ENCODE data around the gene KLRF1. TPM values are rescaled to one million over a fixed set of nuclear protein-coding genes. Genes with fewer than 3 reads are reported as not detected.

KLRF1 gene
- total and polyA plus RNA-seq, 2 donors (not counting 1 experiment from before 2014, with no cell fraction given), result 1.0 to 1.7 TPM

GRCh38 chr12:9799961-9800360 lies 27.3 kb upstream of the KLRF1 start:
- intact Hi-C loops (cut with micrococcal nuclease), result loop anchor here (2.0 to 5.0 kb wide), 2 partner anchors 67 to 183 kb away; no protein-coding TSS in a partner anchor
- peaks cover 24% of the 10 kb centered on the region for H3K79me2 ChIP-seq (ENCODE audit: control insufficient read depth, insufficient read depth, low read length)
- Mint-ChIP-seq H3K27me3 (no peaks in the 10 kb centered on the region), H3K9me3 (ENCODE audit: insufficient read depth) (no peaks in the 10 kb centered on the region), H3K4me1 (peaks cover 15% of the 10 kb centered on the region), H3K27ac (no peak overlapping the region), H3K4me3 (no peak overlapping the region)
- H2AFZ ChIP-seq (ENCODE audit: insufficient read depth, low read depth, low read length, poor library complexity, severe bottlenecking), result no peak overlapping the region
- H3K9me3 ChIP-seq (ENCODE audit: control extremely low read depth in 1 of 3, control insufficient read depth in 2 of 3, insufficient read depth in 1 of 3, low read length in 2 of 3), result no peaks in the 10 kb centered on the region
- 88% methylated on average over 1 of the region's 1 CpG for WGBS (ENCODE audit: insufficient coverage)
- no peak for DNase-seq
- H3K4me3 ChIP-seq (ENCODE audit: control extremely low read depth in 1 of 5, extremely low read depth in 1 of 5, insufficient read depth in 1 of 5, low read depth in 2 of 5, low read length in 4 of 5), result no peak overlapping the region
- H3K27me3 ChIP-seq (replicated peaks in 1 of 4; ENCODE audit: control extremely low read depth in 1 of 4, control insufficient read depth in 3 of 4, insufficient read depth in 4 of 4, low read length in 3 of 4), result no peaks in the 10 kb centered on the region
- H4K20me1 ChIP-seq (ENCODE audit: control insufficient read depth, insufficient read depth, low read length, poor library complexity, severe bottlenecking), result no peaks in the 10 kb centered on the region
- no peak overlapping the region for H3K9ac ChIP-seq (ENCODE audit: low read length)
- TF ChIP-seq EZH2 (IDR thresholded peaks at IDR 0.05; ENCODE audit: borderline replicate concordance, insufficient read depth, low read depth, low read length, poor library complexity, severe bottlenecking) (no peak), CTCF (IDR thresholded peaks at IDR 0.05) (no peak)
- no peak overlapping the region for H3K4me2 ChIP-seq (replicated peaks; ENCODE audit: low read depth, low read length, poor library complexity, severe bottlenecking)
- ChIA-PET POLR2A (no interaction called here), CTCF (interaction anchor here (0.7 to 10.7 kb wide), 9 partner anchors 9 to 469 kb away, joined by 3 to 629 read pairs (median 17); partner anchors contain the start of gene CD69)
- peaks cover 8 to 11% of the 10 kb centered on the region in 2 donors for H3K4me1 ChIP-seq (ENCODE audit: control insufficient read depth in 2 of 2, insufficient read depth in 2 of 2, low read length in 2 of 2)
- ATAC-seq (ENCODE audit: low read depth), result no peak
- H3K27ac ChIP-seq (ENCODE audit: low read length in 2 of 2), result no peak overlapping the region
- no peaks in the 10 kb centered on the region for H3K36me3 ChIP-seq (replicated peaks in 1 of 2; ENCODE audit: control extremely low read depth in 1 of 2, control insufficient read depth in 1 of 2, extremely low read depth in 1 of 2, insufficient read depth in 2 of 2, low read length in 1 of 2)

- no peak for TF ChIP-seq EZH2 (IDR thresholded peaks at IDR 0.05; ENCODE audit: borderline replicate concordance, insufficient read depth, low read depth, low read length, poor library complexity, severe bottlenecking)
- no peak for TF ChIP-seq CTCF (IDR thresholded peaks at IDR 0.05)
Measured at GRCh38 chr12:9805883-9806282, 21.4 kb upstream of the KLRF1 start.

More at GRCh38 chr12:9805883-9806282, 21.4 kb upstream of the KLRF1 start:
- peaks cover 7% of the 10 kb centered on the region for H3K4me1 Mint-ChIP-seq
- H3K9me3 Mint-ChIP-seq (ENCODE audit: insufficient read depth), result no peaks in the 10 kb centered on the region
- Histone ChIP-seq H3K4me2 (replicated peaks; ENCODE audit: low read depth, low read length, poor library complexity, severe bottlenecking) (no peak overlapping the region), H3K4me3 (ENCODE audit: control extremely low read depth in 1 of 5, extremely low read depth in 1 of 5, insufficient read depth in 1 of 5, low read depth in 2 of 5, low read length in 4 of 5) (no peak overlapping the region), H2AFZ (ENCODE audit: insufficient read depth, low read depth, low read length, poor library complexity, severe bottlenecking) (no peak overlapping the region), H3K9me3 (ENCODE audit: control extremely low read depth in 1 of 3, control insufficient read depth in 2 of 3, insufficient read depth in 1 of 3, low read length in 2 of 3) (no peaks in the 10 kb centered on the region), H3K4me1 (ENCODE audit: control insufficient read depth in 2 of 2, insufficient read depth in 2 of 2, low read length in 2 of 2) (peaks cover 5 to 6% of the 10 kb centered on the region in 2 donors), H3K27ac (ENCODE audit: low read length in 2 of 2) (no peak overlapping the region), H4K20me1 (ENCODE audit: control insufficient read depth, insufficient read depth, low read length, poor library complexity, severe bottlenecking) (no peaks in the 10 kb centered on the region), H3K36me3 (replicated peaks in 1 of 2; ENCODE audit: control extremely low read depth in 1 of 2, control insufficient read depth in 1 of 2, extremely low read depth in 1 of 2, insufficient read depth in 2 of 2, low read length in 1 of 2) (no peaks in the 10 kb centered on the region), H3K27me3 (replicated peaks in 1 of 4; ENCODE audit: control extremely low read depth in 1 of 4, control insufficient read depth in 3 of 4, insufficient read depth in 4 of 4, low read length in 3 of 4) (peaks cover 0 to 6% (median 0%) of the 10 kb centered on the region in 4 experiments), H3K79me2 (ENCODE audit: control insufficient read depth, insufficient read depth, low read length) (no peaks in the 10 kb centered on the region), H3K9ac (ENCODE audit: low read length) (no peak overlapping the region)
- ATAC-seq (ENCODE audit: low read depth) (no peak), DNase-seq (no peak)
- ChIA-PET CTCF (interaction anchor here (1.0 to 13.7 kb wide), 2 partner anchors 56 to 116 kb away, joined by 3 to 118 read pairs; no protein-coding TSS in a partner anchor), POLR2A (no interaction called here)
- no peak overlapping the region for H3K27ac Mint-ChIP-seq
- no peak overlapping the region for H3K4me3 Mint-ChIP-seq
- no CpG with 5 or more reads among the region's 2 CpGs for WGBS (ENCODE audit: insufficient coverage)
- peaks cover 13% of the 10 kb centered on the region for H3K27me3 Mint-ChIP-seq
- intact Hi-C loops (cut with micrococcal nuclease), result no loop called here

Measured in B cell (primary cell).